GM23248 (cell line): ENCODE results near the gene TTYH3. TPM values are rescaled to one million over a fixed set of nuclear protein-coding genes. Genes with fewer than 3 reads are reported as not detected.

Source experiments
- DNase-seq: peaks from one replicate; pipeline ENCODE4 v3.0.0-alpha.2; 2015
- H2AFZ ChIP-seq: fragments of 200-600 bp; sonication (generic); 2 replicates; pipeline ENCODE4 v1.6.1; 2016; ENCODE audit warnings: antibody characterized with exemption
- H3F3A ChIP-seq: fragments of 200-600 bp; sonication (generic); 2 replicates; pipeline ENCODE4 v1.6.1; 2016; ENCODE audit warnings: mild to moderate bottlenecking, antibody characterized with exemption, mixed run types; ENCODE audit not compliant: insufficient read depth
- H3K27ac ChIP-seq: fragments of 200-600 bp; sonication (generic); 2 replicates; pipeline ENCODE4 v1.5.1; 2016; ENCODE audit warnings: mild to moderate bottlenecking
- H3K27me3 ChIP-seq: fragments of 200-600 bp; sonication (generic); replicated peaks from 2 replicates; pipeline ENCODE4 v1.6.1; 2016; ENCODE audit warnings: mild to moderate bottlenecking; ENCODE audit not compliant: insufficient read depth
- H3K36me3 ChIP-seq: fragments of 200-600 bp; sonication (generic); 2 replicates; pipeline ENCODE4 v1.6.1; 2016; ENCODE audit warnings: low read depth, mild to moderate bottlenecking
- H3K4me1 ChIP-seq: fragments of 200-600 bp; sonication (generic); 2 replicates; pipeline ENCODE4 v1.6.1; 2016; ENCODE audit warnings: mild to moderate bottlenecking; ENCODE audit not compliant: insufficient read depth
- H3K4me2 ChIP-seq: fragments of 200-600 bp; sonication (generic); one replicate; pipeline ENCODE4 v1.6.1; 2016; ENCODE audit warnings: mild to moderate bottlenecking; ENCODE audit not compliant: unreplicated experiment
- H3K4me3 ChIP-seq: fragments of 200-600 bp; sonication (generic); 2 replicates; pipeline ENCODE4 v1.5.1; 2016; ENCODE audit warnings: mild to moderate bottlenecking
- H3K79me2 ChIP-seq: fragments of 200-600 bp; sonication (generic); 2 replicates; pipeline ENCODE4 v1.6.1; 2016; ENCODE audit warnings: mild to moderate bottlenecking; ENCODE audit not compliant: insufficient read depth
- H3K9ac ChIP-seq: fragments of 200-600 bp; sonication (generic); 2 replicates; pipeline ENCODE4 v1.6.1; 2016; ENCODE audit warnings: mild to moderate bottlenecking
- H3K9me2 ChIP-seq: fragments of 200-600 bp; sonication (generic); 2 replicates; pipeline ENCODE4 v1.6.1; 2016; ENCODE audit warnings: mixed run types, mild to moderate bottlenecking, moderate library complexity; ENCODE audit not compliant: insufficient read depth
- H3K9me3 ChIP-seq: fragments of 200-600 bp; sonication (generic); one replicate; pipeline ENCODE4 v1.6.1; 2017; ENCODE audit warnings: low read depth
- H4K20me1 ChIP-seq: fragments of 200-600 bp; sonication (generic); 2 replicates; pipeline ENCODE4 v1.6.0; 2016; ENCODE audit not compliant: insufficient read depth
- EZH2 ChIP-seq: fragments of 200-600 bp; sonication (generic); IDR thresholded peaks from 2 replicates; pipeline ENCODE4 v1.6.1; 2018; ENCODE audit warnings: antibody characterized with exemption, mild to moderate bottlenecking; ENCODE audit not compliant: insufficient read depth, poor library complexity, severe bottlenecking
- EZH2phosphoT487 ChIP-seq: fragments of 200-600 bp; sonication (generic); IDR thresholded peaks from 2 replicates; pipeline ENCODE4 v1.6.1; 2018; ENCODE audit warnings: antibody characterized with exemption, moderate library complexity, mild to moderate bottlenecking, low read depth; ENCODE audit not compliant: insufficient read depth
- WGBS, 2 experiments: methylation state at CpG; one replicate each; pipeline ENCODE4 v1.1.6; 2015 to 2017; ENCODE audit warnings: low lambda C conversion rate in 2 of 2, low coverage in 1 of 2; ENCODE audit errors: missing lambda C conversion rate in 2 of 2; 5-methylcytosine and 5-hydroxymethylcytosine counted together
- in situ Hi-C: fragments of 300-500 bp; cut with MboI; formaldehyde crosslinking; loops from 2 replicates; pipeline ENCODE4 v1.15.0; 2020
- polyA plus RNA-seq: library from polyadenylated mRNA; unstranded; fragments of >200 nt; fragmentation: Nextera tagmentation; extraction: Ambion mirVana; gene quantifications from 2 replicates; pipeline ENCODE4 v1.2.1, GENCODE V29; 2016
- total RNA-seq: library from RNA; depleted of rRNA; stranded (reverse); fragments of >200 nt; shearing (Covaris generic); gene quantifications from 2 replicates; pipeline ENCODE4 v1.2.3, GENCODE V29; 2014

Gene TTYH3
- total and polyA plus RNA-seq, 2 experiments from 2014 or later, result 25.3 to 46.0 TPM

DNA sequence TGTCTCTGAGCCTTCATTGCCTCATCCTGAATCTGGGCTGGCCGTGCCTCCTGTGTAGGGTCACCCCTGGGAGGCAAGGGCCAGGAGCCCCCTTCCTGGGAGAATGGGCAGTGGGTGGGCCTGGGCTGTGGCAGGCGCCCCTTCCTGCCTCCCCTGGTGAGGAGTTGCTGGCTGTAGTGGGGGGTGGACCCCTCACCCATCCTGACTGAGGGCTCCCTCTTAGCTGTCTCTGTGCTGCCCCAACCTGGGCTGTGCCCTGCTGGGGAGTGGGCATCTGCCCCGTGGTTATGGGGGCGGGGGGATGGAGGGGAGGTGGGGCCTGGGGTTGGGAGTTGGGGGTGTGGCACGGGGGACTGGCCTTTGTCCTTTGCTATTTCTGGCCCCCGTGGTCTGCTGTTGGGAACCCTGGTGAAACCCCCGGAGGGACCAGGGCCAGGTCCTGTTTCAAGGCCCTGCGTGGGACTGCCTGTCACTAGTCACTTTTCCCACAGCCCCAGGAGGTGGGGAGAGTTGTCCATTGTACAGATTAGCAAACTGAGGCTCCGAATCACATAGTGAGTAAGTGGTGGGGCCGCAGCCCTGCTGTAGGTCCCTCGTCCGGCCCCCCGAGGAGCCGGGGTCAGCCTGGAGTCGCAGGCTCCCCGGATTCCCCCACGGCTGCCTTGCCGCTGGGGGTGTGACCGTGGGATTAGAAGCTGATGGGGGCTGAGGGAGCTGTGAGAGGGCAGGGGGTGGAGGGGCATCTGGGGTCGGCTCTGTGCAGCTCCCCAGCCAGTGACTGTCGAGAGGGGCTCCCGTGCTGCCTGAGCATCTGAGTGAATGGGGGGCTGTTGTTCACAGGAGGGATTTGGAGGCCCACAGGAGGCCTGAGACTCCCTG is 2.7 kb downstream of the TTYH3 start:
- Histone ChIP-seq H3K9me3 (no peaks in the 10 kb centered on the region), H3K4me3 (peak overlapping the region; percentile 80), H3K9ac (peak overlapping the region; percentile 87), H3K27ac (peak overlapping the region; percentile 95), H3K79me2 (peaks cover 63% of the 10 kb centered on the region), H3F3A (peaks cover 4% of the 10 kb centered on the region; the same call in 1 of the 2 replicates), H3K4me1 (peaks cover 34% of the 10 kb centered on the region), H3K4me2 (peak overlapping the region; percentile 93), H2AFZ (no peak overlapping the region), H4K20me1 (no peaks in the 10 kb centered on the region), H3K36me3 (no peaks in the 10 kb centered on the region), H3K27me3 (no peaks in the 10 kb centered on the region), H3K9me2 (no peaks in the 10 kb centered on the region)
- in situ Hi-C loops, result no loop called here
- DNase-seq, result no peak
- TF ChIP-seq EZH2, result no peak
- TF ChIP-seq EZH2phosphoT487, result no peak
- 77 to 85% methylated on average over 15 to 20 of the region's 22 CpGs for WGBS, 2 experiments

DNA sequence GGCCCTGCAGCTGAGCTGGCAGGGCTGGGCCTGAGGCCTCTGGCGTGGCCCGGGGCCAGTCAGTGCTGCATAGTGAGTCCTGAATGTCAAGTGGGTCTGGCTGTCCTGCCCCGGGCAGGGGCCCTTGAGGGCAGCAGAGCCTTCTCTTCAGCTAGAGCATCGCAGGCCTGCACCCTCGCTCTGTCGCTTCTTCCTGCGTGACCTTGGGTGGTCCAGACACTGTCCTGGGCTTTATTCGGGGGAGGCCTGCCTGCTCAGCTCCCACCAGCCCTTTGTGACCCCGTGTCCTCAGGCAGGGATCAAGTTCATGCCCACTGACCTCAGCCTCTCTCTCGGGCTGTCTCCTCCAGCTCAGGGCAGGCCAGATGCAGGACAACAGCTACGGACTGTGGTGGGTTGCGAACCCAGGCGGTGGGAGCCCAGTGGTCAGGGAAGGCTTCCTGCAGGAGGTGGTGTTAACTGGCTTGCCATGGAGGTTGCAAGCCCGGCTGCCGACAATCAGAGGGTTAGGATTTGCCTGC is 3.4 kb downstream of the TTYH3 start:
- Histone ChIP-seq H3K4me2 (no peak overlapping the region), H3K27ac (no peak overlapping the region), H3K27me3 (no peaks in the 10 kb centered on the region), H3K9ac (no peak overlapping the region), H3K9me3 (no peaks in the 10 kb centered on the region), H3F3A (peaks cover 4% of the 10 kb centered on the region; the same call in 1 of the 2 replicates), H3K4me1 (peaks cover 34% of the 10 kb centered on the region), H3K36me3 (no peaks in the 10 kb centered on the region), H2AFZ (no peak overlapping the region), H3K9me2 (no peaks in the 10 kb centered on the region), H3K79me2 (peaks cover 70% of the 10 kb centered on the region), H3K4me3 (no peak overlapping the region), H4K20me1 (no peaks in the 10 kb centered on the region)
- whole genome bisulfite sequencing, 2 experiments, result 89 to 92% methylated on average over 12 to 15 of the region's 15 CpGs
- DNase-seq, result peak; percentile 33
- TF ChIP-seq EZH2 (no peak), EZH2phosphoT487 (no peak)
- in situ Hi-C loops, result no loop called here

DNA sequence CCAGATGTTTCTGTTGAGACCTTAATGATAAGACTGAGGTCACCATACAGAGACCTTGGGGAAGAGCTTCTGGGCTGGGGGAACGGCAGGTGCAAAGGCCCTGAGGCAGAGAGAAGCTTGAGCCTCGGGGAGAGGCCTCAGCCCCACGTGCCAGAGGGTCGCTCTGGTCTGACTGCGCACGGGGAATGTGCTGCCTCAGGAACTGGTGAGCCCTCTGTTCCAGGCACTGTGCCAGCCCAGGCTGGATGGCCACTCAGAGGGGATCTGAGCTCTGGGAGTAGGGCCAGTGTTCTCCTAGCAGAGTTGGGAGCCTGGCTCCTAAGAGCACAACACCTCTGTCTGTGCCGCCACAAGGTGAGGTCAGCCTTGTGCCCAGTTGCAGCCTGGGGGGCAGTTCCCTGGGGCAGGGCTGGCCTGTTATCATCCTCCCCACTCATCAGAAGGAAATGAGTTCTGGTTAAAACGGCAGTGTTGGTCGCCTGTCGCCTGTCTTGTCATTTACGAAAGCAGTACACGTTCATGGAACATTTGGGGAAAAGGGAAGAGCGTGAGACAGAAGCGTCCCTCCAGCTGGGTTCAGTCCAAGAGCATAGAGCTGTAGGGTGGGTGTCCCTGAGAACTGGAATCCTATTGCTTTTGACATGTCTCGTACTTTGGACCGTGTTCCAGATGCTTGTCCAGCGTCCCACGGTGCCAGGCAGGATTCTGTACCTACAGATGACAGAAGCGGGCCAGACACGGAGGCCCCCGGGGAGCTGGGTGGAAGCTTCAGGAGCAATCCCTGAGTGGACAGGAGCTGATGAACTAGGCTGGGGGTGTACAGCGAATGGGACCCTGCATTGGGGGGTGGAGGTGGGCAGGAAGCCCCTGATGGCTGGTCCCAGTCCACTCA is 4.3 kb downstream of the TTYH3 start:
- Histone ChIP-seq H3K4me1 (peaks cover 41% of the 10 kb centered on the region), H3K4me3 (no peak overlapping the region), H3K4me2 (no peak overlapping the region), H3K9ac (no peak overlapping the region), H3F3A (peaks cover 4% of the 10 kb centered on the region; the same call in 1 of the 2 replicates), H2AFZ (no peak overlapping the region), H4K20me1 (no peaks in the 10 kb centered on the region), H3K9me2 (no peaks in the 10 kb centered on the region), H3K27me3 (no peaks in the 10 kb centered on the region), H3K27ac (no peak overlapping the region), H3K36me3 (no peaks in the 10 kb centered on the region), H3K9me3 (no peaks in the 10 kb centered on the region), H3K79me2 (peaks cover 75% of the 10 kb centered on the region)
- TF ChIP-seq EZH2, result no peak
- TF ChIP-seq EZH2phosphoT487, result no peak
- in situ Hi-C loops, result no loop called here
- no peak for DNase-seq
- WGBS, 2 experiments, result 81 to 85% methylated on average over 22 of the region's 22 CpGs

DNA sequence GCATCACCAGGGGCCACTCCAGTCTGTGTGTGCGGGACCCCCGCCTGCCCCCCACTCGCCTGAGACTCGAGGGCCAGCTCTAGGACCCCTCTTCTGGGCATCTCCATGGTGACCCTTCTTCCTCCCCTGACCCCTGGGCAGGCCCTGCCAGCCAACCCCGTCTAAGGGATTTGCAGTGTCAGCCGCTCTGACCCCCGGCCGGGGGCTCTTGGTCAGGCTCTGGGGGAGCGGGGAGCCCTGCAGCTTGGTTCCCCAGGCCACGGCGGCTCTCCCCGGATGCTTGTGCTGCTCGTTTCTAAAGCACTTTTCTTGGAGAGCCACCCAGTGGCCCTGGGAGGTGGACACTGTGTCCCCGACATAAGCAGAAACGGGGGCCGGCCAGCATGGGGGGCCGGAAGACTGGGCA is 5.3 kb downstream of the TTYH3 start:
- Histone ChIP-seq H4K20me1 (no peaks in the 10 kb centered on the region), H3K9ac (no peak overlapping the region), H3K9me3 (no peaks in the 10 kb centered on the region), H3K4me2 (no peak overlapping the region), H3K27me3 (no peaks in the 10 kb centered on the region), H3K27ac (no peak overlapping the region), H3K79me2 (peaks cover 74% of the 10 kb centered on the region), H3K36me3 (no peaks in the 10 kb centered on the region), H2AFZ (no peak overlapping the region), H3K9me2 (no peaks in the 10 kb centered on the region), H3F3A (peaks cover 7% of the 10 kb centered on the region; the same call in 1 of the 2 replicates), H3K4me1 (peaks cover 48% of the 10 kb centered on the region), H3K4me3 (no peak overlapping the region)
- in situ Hi-C loops, result no loop called here
- DNase-seq, result no peak
- whole genome bisulfite sequencing, 2 experiments, result 90 to 94% methylated on average over 16 to 17 of the region's 17 CpGs
- no peak for TF ChIP-seq EZH2
- no peak for TF ChIP-seq EZH2phosphoT487
